Adrenal gland (tissue), 5 donors: ENCODE data around the gene NPRL2.

ENCODE experiments used
- POLR2A ChIP-seq, 2 donors: fragments of 450-650 bp; IDR thresholded peaks; one replicate each; pipeline ENCODE4 v1.6.1; 2017; ENCODE audit warnings: antibody characterized with exemption in 2 of 2, mild to moderate bottlenecking in 2 of 2, moderate library complexity in 1 of 2
- TF ChIP-seq, protein P1 (sequence below), 6 experiments: fragments of 450-650 bp in 4 of 6; fragments of 200-600 bp in 2 of 6; sonication (generic) in 1 of 6; IDR thresholded peaks; 1 replicate in 5 of 6; 2 replicates in 1 of 6; pipeline versions ENCODE4 v1.5.1 to v1.8.0; 2016 to 2021; ENCODE audit warnings: antibody characterized with exemption in 6 of 6, mild to moderate bottlenecking in 2 of 6, moderate library complexity in 1 of 6
- donor health status: DM: no; HTN: no; CAD: no.

DNA sequence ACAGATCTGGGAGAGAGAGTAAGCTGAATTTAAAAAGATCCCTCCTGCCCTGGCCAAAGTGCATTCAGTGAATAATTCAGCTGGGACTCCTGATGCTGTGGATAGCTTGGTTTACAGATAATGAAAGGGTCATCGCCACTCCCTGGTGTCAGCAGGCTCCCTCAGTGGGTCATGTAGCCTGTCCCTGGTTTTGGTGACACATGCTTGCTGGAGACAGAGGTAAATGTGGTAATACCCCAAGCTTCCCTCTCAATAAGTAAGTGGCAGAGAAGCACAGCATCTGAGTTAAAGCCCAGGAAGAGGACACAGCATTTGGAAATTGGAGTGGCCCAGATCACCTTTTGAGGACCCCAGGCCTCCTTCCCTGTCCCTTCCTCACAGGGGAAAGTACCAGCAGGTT is 6.9 kb upstream of the NPRL2 start:
- TF ChIP-seq, protein P1, sequence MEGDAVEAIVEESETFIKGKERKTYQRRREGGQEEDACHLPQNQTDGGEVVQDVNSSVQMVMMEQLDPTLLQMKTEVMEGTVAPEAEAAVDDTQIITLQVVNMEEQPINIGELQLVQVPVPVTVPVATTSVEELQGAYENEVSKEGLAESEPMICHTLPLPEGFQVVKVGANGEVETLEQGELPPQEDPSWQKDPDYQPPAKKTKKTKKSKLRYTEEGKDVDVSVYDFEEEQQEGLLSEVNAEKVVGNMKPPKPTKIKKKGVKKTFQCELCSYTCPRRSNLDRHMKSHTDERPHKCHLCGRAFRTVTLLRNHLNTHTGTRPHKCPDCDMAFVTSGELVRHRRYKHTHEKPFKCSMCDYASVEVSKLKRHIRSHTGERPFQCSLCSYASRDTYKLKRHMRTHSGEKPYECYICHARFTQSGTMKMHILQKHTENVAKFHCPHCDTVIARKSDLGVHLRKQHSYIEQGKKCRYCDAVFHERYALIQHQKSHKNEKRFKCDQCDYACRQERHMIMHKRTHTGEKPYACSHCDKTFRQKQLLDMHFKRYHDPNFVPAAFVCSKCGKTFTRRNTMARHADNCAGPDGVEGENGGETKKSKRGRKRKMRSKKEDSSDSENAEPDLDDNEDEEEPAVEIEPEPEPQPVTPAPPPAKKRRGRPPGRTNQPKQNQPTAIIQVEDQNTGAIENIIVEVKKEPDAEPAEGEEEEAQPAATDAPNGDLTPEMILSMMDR (IDR thresholded peaks at IDR 0.05): no peak
- peak in 1 of 2 donors; percentile 13 for TF ChIP-seq POLR2A (IDR thresholded peaks at IDR 0.05)
